Mesendoderm (in vitro differentiated cells): Measurements from ENCODE around the gene PKP4.
A peak's percentile ranks its signal among the peaks of the same experiment; 100 is the strongest.

Experiments used
- DNase-seq: peaks from one replicate; pipeline ENCODE4 v3.0.0; 2013
- H2AK5ac ChIP-seq: 2 replicates; pipeline ENCODE4 v1.6.1; 2013; ENCODE audit warnings: low read length, inconsistent platforms
- H2BK120ac ChIP-seq: 2 replicates; pipeline ENCODE4 v1.6.1; 2013; ENCODE audit warnings: low read depth, mild to moderate bottlenecking, low read length, moderate library complexity, mixed read lengths
- H2BK15ac ChIP-seq: replicated peaks from 2 replicates; pipeline ENCODE4 v1.6.1; 2013; ENCODE audit warnings: low read depth, mild to moderate bottlenecking, moderate library complexity
- H2BK5ac ChIP-seq: 2 replicates; pipeline ENCODE4 v1.6.1; 2013; ENCODE audit warnings: low read length, inconsistent platforms
- H3K18ac ChIP-seq: 2 replicates; pipeline ENCODE4 v1.6.1; 2013; ENCODE audit warnings: mild to moderate bottlenecking, low read length, mixed read lengths
- H3K23ac ChIP-seq: one replicate; pipeline ENCODE4 v1.6.1; 2013; ENCODE audit warnings: low read length
- H3K27ac ChIP-seq: 2 replicates; pipeline ENCODE4 v1.5.1; 2013; ENCODE audit warnings: low read depth, mild to moderate bottlenecking, inconsistent platforms, low read length, moderate library complexity
- H3K27me3 ChIP-seq: 2 replicates; pipeline ENCODE4 v1.6.1; 2013; ENCODE audit warnings: low read length, control low read depth, mild to moderate bottlenecking, inconsistent platforms; ENCODE audit not compliant: insufficient read depth, poor library complexity
- H3K36me3 ChIP-seq: 2 replicates; pipeline ENCODE4 v1.6.1; 2013; ENCODE audit warnings: low read length, inconsistent platforms; ENCODE audit not compliant: control insufficient read depth, insufficient read depth
- H3K4ac ChIP-seq: one replicate; pipeline ENCODE4 v1.6.1; 2013; ENCODE audit warnings: low read depth, mild to moderate bottlenecking, low read length, moderate library complexity
- H3K4me1 ChIP-seq: 2 replicates; pipeline ENCODE4 v1.6.1; 2013; ENCODE audit warnings: low read depth, low read length, inconsistent platforms; ENCODE audit not compliant: control insufficient read depth
- H3K4me2 ChIP-seq: 2 replicates; pipeline ENCODE4 v1.6.1; 2013; ENCODE audit warnings: low read length
- H3K4me3 ChIP-seq: 2 replicates; pipeline ENCODE4 v1.5.1; 2013; ENCODE audit warnings: mild to moderate bottlenecking, low read length
- H3K56ac ChIP-seq: one replicate; pipeline ENCODE4 v1.6.1; 2013; ENCODE audit warnings: low read length
- H3K79me1 ChIP-seq: 2 replicates; pipeline ENCODE4 v1.6.1; 2013; ENCODE audit warnings: low read length, inconsistent platforms
- H3K79me2 ChIP-seq: 2 replicates; pipeline ENCODE4 v1.6.1; 2013; ENCODE audit warnings: mild to moderate bottlenecking, low read length; ENCODE audit not compliant: control insufficient read depth, insufficient read depth
- H3K9ac ChIP-seq: 2 replicates; pipeline ENCODE4 v1.6.1; 2013; ENCODE audit warnings: low read length, inconsistent platforms
- H4K5ac ChIP-seq: one replicate; pipeline ENCODE4 v1.6.1; 2013; ENCODE audit warnings: low read length
- H4K8ac ChIP-seq: one replicate; pipeline ENCODE4 v1.6.1; 2013; ENCODE audit warnings: low read depth, mild to moderate bottlenecking, control low read depth, low read length, moderate library complexity
- WGBS: extraction: QIAGEN DNeasy Blood & Tissue Kit; methylation state at CpG from one replicate; pipeline ENCODE4 v1.1.7; 2013; ENCODE audit warnings: low lambda C conversion rate, missing lambda C conversion rate; ENCODE audit not compliant: insufficient coverage; ENCODE audit errors: extremely low coverage; 5-methylcytosine and 5-hydroxymethylcytosine counted together

The PKP4 gene

GRCh38 chr2:158457092-158457825 is 507 bp downstream of the PKP4 start:
- H3K27me3 ChIP-seq, result no peaks in the 10 kb centered on the region
- H3K27ac ChIP-seq, result peak overlapping the region; percentile 98
- whole genome bisulfite sequencing, result no CpG with 5 or more reads among the region's 84 CpGs
- no peaks in the 10 kb centered on the region for H3K36me3 ChIP-seq
- peaks cover 6% of the 10 kb centered on the region for H3K4me1 ChIP-seq
- peak overlapping the region; percentile 92 for H3K9ac ChIP-seq
- H4K8ac ChIP-seq, result no peak overlapping the region
- H3K79me2 ChIP-seq, result peaks cover 33% of the 10 kb centered on the region
- no peak overlapping the region for H2BK15ac ChIP-seq
- peak overlapping the region; percentile 92 for H3K18ac ChIP-seq
- peak overlapping the region; percentile 41 for H3K4ac ChIP-seq
- H2BK120ac ChIP-seq, result no peak overlapping the region
- H3K4me3 ChIP-seq, result peak overlapping the region; percentile 42
- no peak overlapping the region for H4K5ac ChIP-seq
- H2BK5ac ChIP-seq, result peak overlapping the region; percentile 88
- H3K79me1 ChIP-seq, result peaks cover 4% of the 10 kb centered on the region
- DNase-seq, result peak; percentile 80
- no peak overlapping the region for H2AK5ac ChIP-seq
- peak overlapping the region; percentile 45 for H3K23ac ChIP-seq
- H3K4me2 ChIP-seq, result peak overlapping the region; percentile 54
- H3K56ac ChIP-seq, result peak overlapping the region; percentile 97

GRCh38 chr2:158457826-158458616 is 1.3 kb downstream of the PKP4 start:
- H3K56ac ChIP-seq, result peak overlapping the region; percentile 97
- no CpG with 5 or more reads among the region's 61 CpGs for WGBS
- peaks cover 40% of the 10 kb centered on the region for H3K79me2 ChIP-seq
- H4K5ac ChIP-seq, result no peak overlapping the region
- peak overlapping the region; percentile 92 for H3K9ac ChIP-seq
- peak overlapping the region; percentile 86 for H3K23ac ChIP-seq
- no peaks in the 10 kb centered on the region for H3K27me3 ChIP-seq
- peak overlapping the region; percentile 98 for H3K27ac ChIP-seq
- peak overlapping the region; percentile 54 for H3K4me2 ChIP-seq
- peak overlapping the region; percentile 88 for H2BK5ac ChIP-seq
- H4K8ac ChIP-seq, result no peak overlapping the region
- peaks cover 6% of the 10 kb centered on the region for H3K4me1 ChIP-seq
- peak overlapping the region; percentile 42 for H3K4me3 ChIP-seq
- H3K79me1 ChIP-seq, result peaks cover 6% of the 10 kb centered on the region
- H2AK5ac ChIP-seq, result no peak overlapping the region
- DNase-seq, result peak; percentile 97
- peak overlapping the region; percentile 18 for H3K4ac ChIP-seq
- no peak overlapping the region for H2BK15ac ChIP-seq
- peak overlapping the region; percentile 92 for H3K18ac ChIP-seq
- no peak overlapping the region for H2BK120ac ChIP-seq
- H3K36me3 ChIP-seq, result no peaks in the 10 kb centered on the region

GRCh38 chr2:158458617-158458920 is 1.8 kb downstream of the PKP4 start:
- no peak overlapping the region for H3K23ac ChIP-seq
- H3K27ac ChIP-seq, result peak overlapping the region; percentile 63
- WGBS, result no CpG with 5 or more reads among the region's 9 CpGs

GRCh38 chr2:158459161-158460003 is 2.6 kb downstream of the PKP4 start:
- peaks cover 6% of the 10 kb centered on the region for H3K4me1 ChIP-seq
- H4K8ac ChIP-seq, result no peak overlapping the region
- H3K4me2 ChIP-seq, result no peak overlapping the region
- no peak overlapping the region for H3K4me3 ChIP-seq
- no peak overlapping the region for H2BK5ac ChIP-seq
- H3K79me1 ChIP-seq, result peaks cover 8% of the 10 kb centered on the region
- no peak for DNase-seq
- H4K5ac ChIP-seq, result no peak overlapping the region
- H3K56ac ChIP-seq, result no peak overlapping the region
- no peak overlapping the region for H3K27ac ChIP-seq
- no peaks in the 10 kb centered on the region for H3K36me3 ChIP-seq
- H2BK120ac ChIP-seq, result no peak overlapping the region
- no CpG with 5 or more reads among the region's 9 CpGs for WGBS
- H2AK5ac ChIP-seq, result no peak overlapping the region
- H3K4ac ChIP-seq, result no peak overlapping the region
- H3K23ac ChIP-seq, result no peak overlapping the region
- H3K18ac ChIP-seq, result no peak overlapping the region
- H3K79me2 ChIP-seq, result peaks cover 49% of the 10 kb centered on the region
- H3K9ac ChIP-seq, result no peak overlapping the region
- no peaks in the 10 kb centered on the region for H3K27me3 ChIP-seq
- no peak overlapping the region for H2BK15ac ChIP-seq

More at GRCh38 chr2:158458617-158458920, 1.8 kb downstream of the PKP4 start:
- Histone ChIP-seq H2BK5ac (no peak overlapping the region), H3K27me3 (no peaks in the 10 kb centered on the region), H3K79me2 (peaks cover 45% of the 10 kb centered on the region), H4K8ac (no peak overlapping the region), H2BK120ac (no peak overlapping the region), H3K4me1 (peaks cover 6% of the 10 kb centered on the region), H3K79me1 (peaks cover 6% of the 10 kb centered on the region), H3K4me2 (peak overlapping the region; percentile 54), H2BK15ac (no peak overlapping the region), H3K9ac (peak overlapping the region; percentile 92), H3K18ac (no peak overlapping the region), H3K4ac (no peak overlapping the region), H2AK5ac (no peak overlapping the region), H3K56ac (peak overlapping the region; percentile 97), H3K36me3 (no peaks in the 10 kb centered on the region), H3K4me3 (peak overlapping the region; percentile 42), H4K5ac (no peak overlapping the region)
- no peak for DNase-seq

- H3K56ac ChIP-seq, result no peak overlapping the region
- H2BK120ac ChIP-seq, result no peak overlapping the region
- no peak overlapping the region for H3K9ac ChIP-seq
- peaks cover 6% of the 10 kb centered on the region for H3K4me1 ChIP-seq
- H3K36me3 ChIP-seq, result no peaks in the 10 kb centered on the region
- H4K8ac ChIP-seq, result no peak overlapping the region
- no peak overlapping the region for H3K4me2 ChIP-seq
- peak; percentile 42 for DNase-seq
- H4K5ac ChIP-seq, result no peak overlapping the region
- H2AK5ac ChIP-seq, result no peak overlapping the region
- no peak overlapping the region for H2BK15ac ChIP-seq
- H3K18ac ChIP-seq, result no peak overlapping the region
- H3K4ac ChIP-seq, result no peak overlapping the region
- peaks cover 55% of the 10 kb centered on the region for H3K79me2 ChIP-seq
- no peak overlapping the region for H3K4me3 ChIP-seq
- peaks cover 8% of the 10 kb centered on the region for H3K79me1 ChIP-seq
- no peak overlapping the region for H3K27ac ChIP-seq
- H2BK5ac ChIP-seq, result no peak overlapping the region
- H3K27me3 ChIP-seq, result no peaks in the 10 kb centered on the region
- H3K23ac ChIP-seq, result no peak overlapping the region
- no CpG with 5 or more reads among the region's 3 CpGs for WGBS
Measured at GRCh38 chr2:158460632-158461297, 4.0 kb downstream of the PKP4 start.
